Stimulated activated CD4-positive, alpha-beta T cell treated with anti-CD3 and anti-CD28 coated beads, Interleukin-4, amount 100 ng/mL, for 1 hour (primary cell): Measurements from ENCODE around the gene MOCS3.
"Not testable (repeated sequence)": the region's sequence is repeated elsewhere in the genome, so short reads cannot be mapped to it uniquely, and the experiment has no call there.

Experiments
- DNase-seq: peaks from one replicate; pipeline ENCODE4 v3.0.0-alpha.2; 2020

MOCS3 gene

GRCh38 chr20:50932691-50933280 lies 25.8 kb upstream of the MOCS3 start:
- DNase-seq = no peak

GRCh38 chr20:50933589-50933988 lies 25.0 kb upstream of the MOCS3 start:
- no peak for DNase-seq

- DNase-seq = no peak
These were observed 15.5 kb upstream of the MOCS3 start for GRCh38 chr20:50943069-50943468.

GRCh38 chr20:50948132-50948785 lies 10.4 kb upstream of the MOCS3 start:
- no peak for DNase-seq

GRCh38 chr20:50953196-50953595 lies 5.4 kb upstream of the MOCS3 start:
- DNase-seq = no peak

- DNase-seq = no peak
These were observed 4.8 kb upstream of the MOCS3 start for GRCh38 chr20:50953821-50954220.

GRCh38 chr20:50957276-50957675 lies 1.3 kb upstream of the MOCS3 start:
- no peak for DNase-seq

- peak; percentile 85 for DNase-seq
These were observed 612 bp upstream of the MOCS3 start, which contains the start of gene DPM1 for GRCh38 chr20:50957798-50958614. Gene DPM1, minus strand, starts transcription at chr20:50958532. Its CDS starts 9 bp downstream, at chr20:50958523.

- DNase-seq = no peak
These were observed 1.0 kb downstream of the MOCS3 start for GRCh38 chr20:50959543-50960126.

- DNase-seq = no peak
These were observed 9.0 kb downstream of the MOCS3 start for GRCh38 chr20:50967586-50967985.

- DNase-seq = no peak
These were observed 9.7 kb downstream of the MOCS3 start for GRCh38 chr20:50968289-50968688.

GRCh38 chr20:50969435-50969834 lies 10.8 kb downstream of the MOCS3 start:
- DNase-seq = no peak

GRCh38 chr20:50969912-50970311 lies 11.3 kb downstream of the MOCS3 start:
- no peak for DNase-seq

GRCh38 chr20:50975701-50976330 lies 17.2 kb downstream of the MOCS3 start:
- no peak for DNase-seq

GRCh38 chr20:50977066-50978021 lies 18.7 kb downstream of the MOCS3 start:
- DNase-seq = no peak

- not testable (repeated sequence) for DNase-seq
These were observed 19.9 kb downstream of the MOCS3 start for GRCh38 chr20:50978533-50978932.

- DNase-seq = no peak
These were observed 21.6 kb downstream of the MOCS3 start for GRCh38 chr20:50980071-50980681.

- peak; percentile 62 for DNase-seq
These were observed 22.5 kb downstream of the MOCS3 start for GRCh38 chr20:50980851-50981713.

GRCh38 chr20:50981714-50982048 lies 23.1 kb downstream of the MOCS3 start:
- DNase-seq = no peak

- DNase-seq = no peak
These were observed 23.7 kb downstream of the MOCS3 start for GRCh38 chr20:50982363-50982762.
